ENCODE results near the gene BABAM2. TPM values are rescaled to one million over a fixed set of nuclear protein-coding genes. Genes with fewer than 3 reads are reported as not detected.

BABAM2 gene
- total and polyA plus RNA-seq, 4 donors, result 9.9 to 17.0 (median 13.9) TPM

DNA sequence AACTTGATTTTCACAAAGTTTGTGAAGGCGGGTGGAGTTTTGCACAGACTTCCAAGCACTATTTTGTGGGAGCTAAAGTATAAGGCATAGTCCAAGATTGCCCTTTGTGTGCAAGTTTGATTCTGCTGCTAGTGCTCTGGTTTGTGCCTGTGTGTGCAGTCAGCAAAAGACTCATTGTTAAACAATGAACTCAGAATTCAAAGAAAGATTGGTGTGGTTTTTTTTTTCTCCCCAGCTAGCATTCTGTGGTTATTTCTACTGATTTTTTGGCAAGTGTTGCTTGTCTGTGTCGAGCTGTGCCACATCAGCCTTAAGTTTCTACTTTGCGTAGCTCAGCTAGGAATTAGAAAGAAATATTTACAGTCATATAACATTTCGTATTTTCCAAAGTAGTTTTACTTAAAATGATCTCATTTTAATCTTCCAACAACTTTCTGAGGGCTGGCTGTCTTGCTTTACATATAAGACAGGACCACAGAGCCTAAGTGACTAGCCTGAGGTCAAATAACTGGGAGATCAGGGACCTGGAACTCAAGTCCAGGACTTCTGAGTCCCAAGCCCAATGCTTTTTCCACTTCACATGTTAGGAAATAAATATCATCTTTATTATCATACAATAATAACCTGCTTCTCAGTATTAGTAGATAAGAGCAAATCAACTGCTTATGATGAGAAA, 69.8 kb downstream of the BABAM2 start:
- no peak overlapping the region for H3K9ac ChIP-seq (ENCODE audit: low read depth in 1 of 2, low read length in 2 of 2)
- no peaks in the 10 kb centered on the region for H3K36me3 ChIP-seq (ENCODE audit: control insufficient read depth in 4 of 4, insufficient read depth in 3 of 4, low read depth in 1 of 4, low read length in 3 of 4)
- peaks cover 2 to 19% (median 3%) of the 10 kb centered on the region in 4 donors for H3K4me1 ChIP-seq (ENCODE audit: control insufficient read depth in 4 of 4, insufficient read depth in 4 of 4, low read length in 3 of 4)
- no peaks in the 10 kb centered on the region for H3K27me3 ChIP-seq (ENCODE audit: control insufficient read depth in 4 of 4, insufficient read depth in 4 of 4, low read length in 3 of 4)
- 82% methylated on average over 4 of the region's 4 CpGs for WGBS
- DNase-seq (ENCODE audit: low spot score), result no peak
- no peak for TF ChIP-seq SP1 (IDR thresholded peaks at IDR 0.05)
- TF ChIP-seq HNF4G (IDR thresholded peaks at IDR 0.05), result no peak
- TF ChIP-seq, protein P1, sequence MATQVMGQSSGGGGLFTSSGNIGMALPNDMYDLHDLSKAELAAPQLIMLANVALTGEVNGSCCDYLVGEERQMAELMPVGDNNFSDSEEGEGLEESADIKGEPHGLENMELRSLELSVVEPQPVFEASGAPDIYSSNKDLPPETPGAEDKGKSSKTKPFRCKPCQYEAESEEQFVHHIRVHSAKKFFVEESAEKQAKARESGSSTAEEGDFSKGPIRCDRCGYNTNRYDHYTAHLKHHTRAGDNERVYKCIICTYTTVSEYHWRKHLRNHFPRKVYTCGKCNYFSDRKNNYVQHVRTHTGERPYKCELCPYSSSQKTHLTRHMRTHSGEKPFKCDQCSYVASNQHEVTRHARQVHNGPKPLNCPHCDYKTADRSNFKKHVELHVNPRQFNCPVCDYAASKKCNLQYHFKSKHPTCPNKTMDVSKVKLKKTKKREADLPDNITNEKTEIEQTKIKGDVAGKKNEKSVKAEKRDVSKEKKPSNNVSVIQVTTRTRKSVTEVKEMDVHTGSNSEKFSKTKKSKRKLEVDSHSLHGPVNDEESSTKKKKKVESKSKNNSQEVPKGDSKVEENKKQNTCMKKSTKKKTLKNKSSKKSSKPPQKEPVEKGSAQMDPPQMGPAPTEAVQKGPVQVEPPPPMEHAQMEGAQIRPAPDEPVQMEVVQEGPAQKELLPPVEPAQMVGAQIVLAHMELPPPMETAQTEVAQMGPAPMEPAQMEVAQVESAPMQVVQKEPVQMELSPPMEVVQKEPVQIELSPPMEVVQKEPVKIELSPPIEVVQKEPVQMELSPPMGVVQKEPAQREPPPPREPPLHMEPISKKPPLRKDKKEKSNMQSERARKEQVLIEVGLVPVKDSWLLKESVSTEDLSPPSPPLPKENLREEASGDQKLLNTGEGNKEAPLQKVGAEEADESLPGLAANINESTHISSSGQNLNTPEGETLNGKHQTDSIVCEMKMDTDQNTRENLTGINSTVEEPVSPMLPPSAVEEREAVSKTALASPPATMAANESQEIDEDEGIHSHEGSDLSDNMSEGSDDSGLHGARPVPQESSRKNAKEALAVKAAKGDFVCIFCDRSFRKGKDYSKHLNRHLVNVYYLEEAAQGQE (IDR thresholded peaks at IDR 0.05), result no peak
- no peak for TF ChIP-seq RAD21 (IDR thresholded peaks at IDR 0.05)
- no peak for TF ChIP-seq YY1 (IDR thresholded peaks at IDR 0.05)
- TF ChIP-seq TAF1 (conservative IDR thresholded peaks at IDR 0.05), result no peak
- no peak overlapping the region for H3K4me3 ChIP-seq (ENCODE audit: low read depth in 1 of 3, low read length in 3 of 3)
- H3K27ac ChIP-seq (ENCODE audit: low read depth in 1 of 2, low read length in 2 of 2), result no peak overlapping the region
- no peaks in the 10 kb centered on the region for H3K9me3 ChIP-seq (ENCODE audit: control insufficient read depth in 4 of 4, low read length in 3 of 4)

DNA sequence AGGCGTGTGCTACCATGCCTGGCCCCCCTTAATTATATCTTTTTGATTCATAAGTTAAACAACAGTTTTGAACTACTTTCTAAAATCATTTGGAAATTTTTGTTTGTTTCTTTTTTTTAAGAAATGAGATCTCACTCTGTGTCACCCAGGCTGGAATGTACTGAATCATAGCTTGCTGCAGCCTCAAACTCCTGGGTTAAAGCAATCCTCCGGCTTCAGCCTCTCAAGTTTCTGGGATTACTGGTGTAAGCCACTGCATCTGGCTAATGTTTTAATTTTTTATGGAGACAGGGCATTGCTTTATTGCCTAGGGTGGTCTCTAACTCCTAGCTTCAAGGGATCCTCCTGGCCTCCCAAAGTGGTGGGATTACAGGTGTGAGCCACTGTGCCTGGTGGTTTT, 71.5 kb downstream of the BABAM2 start:
- H3K27me3 ChIP-seq (ENCODE audit: control insufficient read depth in 4 of 4, insufficient read depth in 4 of 4, low read length in 3 of 4), result no peaks in the 10 kb centered on the region
- no peaks in the 10 kb centered on the region for H3K9me3 ChIP-seq (ENCODE audit: control insufficient read depth in 4 of 4, low read length in 3 of 4)
- H3K4me3 ChIP-seq (ENCODE audit: low read depth in 1 of 3, low read length in 3 of 3), result no peak overlapping the region
- TF ChIP-seq HNF4G (IDR thresholded peaks at IDR 0.05) (no peak), JUND (IDR thresholded peaks at IDR 0.05) (no peak), TAF1 (conservative IDR thresholded peaks at IDR 0.05) (no peak), HNF4A (conservative IDR thresholded peaks at IDR 0.05) (no peak), FOXA1 (IDR thresholded peaks at IDR 0.05) (no peak), FOXA2 (IDR thresholded peaks at IDR 0.05) (no peak), RXRA (IDR thresholded peaks at IDR 0.05) (no peak), SP1 (IDR thresholded peaks at IDR 0.05) (no peak), YY1 (IDR thresholded peaks at IDR 0.05) (no peak)
- TF ChIP-seq, protein P2, sequence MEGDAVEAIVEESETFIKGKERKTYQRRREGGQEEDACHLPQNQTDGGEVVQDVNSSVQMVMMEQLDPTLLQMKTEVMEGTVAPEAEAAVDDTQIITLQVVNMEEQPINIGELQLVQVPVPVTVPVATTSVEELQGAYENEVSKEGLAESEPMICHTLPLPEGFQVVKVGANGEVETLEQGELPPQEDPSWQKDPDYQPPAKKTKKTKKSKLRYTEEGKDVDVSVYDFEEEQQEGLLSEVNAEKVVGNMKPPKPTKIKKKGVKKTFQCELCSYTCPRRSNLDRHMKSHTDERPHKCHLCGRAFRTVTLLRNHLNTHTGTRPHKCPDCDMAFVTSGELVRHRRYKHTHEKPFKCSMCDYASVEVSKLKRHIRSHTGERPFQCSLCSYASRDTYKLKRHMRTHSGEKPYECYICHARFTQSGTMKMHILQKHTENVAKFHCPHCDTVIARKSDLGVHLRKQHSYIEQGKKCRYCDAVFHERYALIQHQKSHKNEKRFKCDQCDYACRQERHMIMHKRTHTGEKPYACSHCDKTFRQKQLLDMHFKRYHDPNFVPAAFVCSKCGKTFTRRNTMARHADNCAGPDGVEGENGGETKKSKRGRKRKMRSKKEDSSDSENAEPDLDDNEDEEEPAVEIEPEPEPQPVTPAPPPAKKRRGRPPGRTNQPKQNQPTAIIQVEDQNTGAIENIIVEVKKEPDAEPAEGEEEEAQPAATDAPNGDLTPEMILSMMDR (IDR thresholded peaks at IDR 0.05; ENCODE audit: low read depth, low read length, missing input control), result no peak
- TF ChIP-seq, protein P3, sequence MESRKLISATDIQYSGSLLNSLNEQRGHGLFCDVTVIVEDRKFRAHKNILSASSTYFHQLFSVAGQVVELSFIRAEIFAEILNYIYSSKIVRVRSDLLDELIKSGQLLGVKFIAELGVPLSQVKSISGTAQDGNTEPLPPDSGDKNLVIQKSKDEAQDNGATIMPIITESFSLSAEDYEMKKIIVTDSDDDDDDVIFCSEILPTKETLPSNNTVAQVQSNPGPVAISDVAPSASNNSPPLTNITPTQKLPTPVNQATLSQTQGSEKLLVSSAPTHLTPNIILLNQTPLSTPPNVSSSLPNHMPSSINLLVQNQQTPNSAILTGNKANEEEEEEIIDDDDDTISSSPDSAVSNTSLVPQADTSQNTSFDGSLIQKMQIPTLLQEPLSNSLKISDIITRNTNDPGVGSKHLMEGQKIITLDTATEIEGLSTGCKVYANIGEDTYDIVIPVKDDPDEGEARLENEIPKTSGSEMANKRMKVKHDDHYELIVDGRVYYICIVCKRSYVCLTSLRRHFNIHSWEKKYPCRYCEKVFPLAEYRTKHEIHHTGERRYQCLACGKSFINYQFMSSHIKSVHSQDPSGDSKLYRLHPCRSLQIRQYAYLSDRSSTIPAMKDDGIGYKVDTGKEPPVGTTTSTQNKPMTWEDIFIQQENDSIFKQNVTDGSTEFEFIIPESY (IDR thresholded peaks at IDR 0.05), result no peak
- TF ChIP-seq, protein P4, sequence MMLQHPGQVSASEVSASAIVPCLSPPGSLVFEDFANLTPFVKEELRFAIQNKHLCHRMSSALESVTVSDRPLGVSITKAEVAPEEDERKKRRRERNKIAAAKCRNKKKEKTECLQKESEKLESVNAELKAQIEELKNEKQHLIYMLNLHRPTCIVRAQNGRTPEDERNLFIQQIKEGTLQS (IDR thresholded peaks at IDR 0.05), result no peak
- TF ChIP-seq, protein P5, sequence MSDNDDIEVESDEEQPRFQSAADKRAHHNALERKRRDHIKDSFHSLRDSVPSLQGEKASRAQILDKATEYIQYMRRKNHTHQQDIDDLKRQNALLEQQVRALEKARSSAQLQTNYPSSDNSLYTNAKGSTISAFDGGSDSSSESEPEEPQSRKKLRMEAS (IDR thresholded peaks at IDR 0.05), result no peak
- TF ChIP-seq, protein P1 (IDR thresholded peaks at IDR 0.05), result no peak
- H3K4me1 ChIP-seq (ENCODE audit: control insufficient read depth in 4 of 4, insufficient read depth in 4 of 4, low read length in 3 of 4), result peaks cover 2 to 26% (median 11%) of the 10 kb centered on the region in 4 donors
- H3K36me3 ChIP-seq (ENCODE audit: control insufficient read depth in 4 of 4, insufficient read depth in 3 of 4, low read depth in 1 of 4, low read length in 3 of 4), result no peaks in the 10 kb centered on the region
- H3K9ac ChIP-seq (ENCODE audit: low read depth in 1 of 2, low read length in 2 of 2), result no peak overlapping the region
- H3K27ac ChIP-seq (ENCODE audit: low read depth in 1 of 2, low read length in 2 of 2), result no peak overlapping the region
- no peak for DNase-seq (ENCODE audit: low spot score)
- 96% methylated on average over 2 of the region's 2 CpGs for WGBS

Measured in liver (tissue), 9 donors.